Activated CD8-positive, alpha-beta memory T cell treated with anti-CD3 and anti-CD28 coated beads for 24 hours (primary cell): Measurements from ENCODE around the gene MAP7D2.

ENCODE experiments used
- DNase-seq: peaks from one replicate; pipeline ENCODE4 v3.0.0-alpha.2; 2020

MAP7D2 gene

GRCh38 chrX:20112022-20112774 is 4.5 kb downstream of the MAP7D2 start:
- DNase-seq, result no peak

GRCh38 chrX:20111271-20111670 is 5.4 kb downstream of the MAP7D2 start:
- DNase-seq, result no peak

- DNase-seq, result no peak
Observed at GRCh38 chrX:20101934-20102581, 14.6 kb downstream of the MAP7D2 start.

- no peak for DNase-seq
Observed at GRCh38 chrX:20091499-20091898, 25.2 kb downstream of the MAP7D2 start.

- no peak for DNase-seq
Observed at GRCh38 chrX:20089845-20090244, 26.9 kb downstream of the MAP7D2 start.

GRCh38 chrX:20080277-20080676 is 36.4 kb downstream of the MAP7D2 start:
- DNase-seq, result no peak

- no peak for DNase-seq
Observed at GRCh38 chrX:20071511-20072079, 45.1 kb downstream of the MAP7D2 start.

- no peak for DNase-seq
Observed at GRCh38 chrX:20067709-20068561, 48.8 kb downstream of the MAP7D2 start.

- no peak for DNase-seq
Observed at GRCh38 chrX:20066968-20067708, 49.6 kb downstream of the MAP7D2 start.

- DNase-seq, result no peak
Observed at GRCh38 chrX:20063716-20064351, 52.9 kb downstream of the MAP7D2 start.

GRCh38 chrX:20063153-20063552 is 53.6 kb downstream of the MAP7D2 start:
- no peak for DNase-seq

- no peak for DNase-seq
Observed at GRCh38 chrX:20061855-20062254, 54.9 kb downstream of the MAP7D2 start.

GRCh38 chrX:20060961-20061748 is 55.6 kb downstream of the MAP7D2 start:
- DNase-seq, result no peak

GRCh38 chrX:20059467-20060128 is 57.1 kb downstream of the MAP7D2 start:
- DNase-seq, result no peak

- no peak for DNase-seq
Observed at GRCh38 chrX:20057479-20057878, 59.2 kb downstream of the MAP7D2 start.

- no peak for DNase-seq
Observed at GRCh38 chrX:20056704-20057103, 60.0 kb downstream of the MAP7D2 start.

GRCh38 chrX:20053537-20053936 is 63.2 kb downstream of the MAP7D2 start:
- no peak for DNase-seq

- no peak for DNase-seq
Observed at GRCh38 chrX:20046864-20047263, 69.8 kb downstream of the MAP7D2 start.

GRCh38 chrX:20046223-20046622 is 70.5 kb downstream of the MAP7D2 start:
- no peak for DNase-seq

- DNase-seq, result no peak
Observed at GRCh38 chrX:20042221-20042620, 74.5 kb downstream of the MAP7D2 start.

- DNase-seq, result no peak
Observed at GRCh38 chrX:20038966-20039365, 77.7 kb downstream of the MAP7D2 start.
